ENCODE results near the gene KCNJ10.

DNA sequence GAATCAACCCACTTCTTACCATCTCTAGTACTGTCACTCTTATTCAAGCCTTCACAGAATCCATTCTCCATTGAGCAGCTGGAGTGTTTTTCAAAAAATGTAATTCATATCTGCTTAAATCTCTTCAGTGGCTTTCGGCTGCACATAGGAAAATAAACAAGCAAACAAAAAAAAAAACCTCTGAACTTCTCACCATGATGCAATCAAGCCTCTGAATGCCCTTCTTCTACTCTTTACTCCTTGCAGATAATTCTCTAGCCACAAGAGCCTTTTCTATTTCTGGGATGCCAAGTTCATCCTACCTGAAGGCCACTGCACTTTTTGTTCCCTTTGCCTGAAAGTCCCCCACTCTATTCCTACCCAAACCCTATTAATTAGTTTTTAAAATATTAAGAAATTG is 52.4 kb downstream of the KCNJ10 start:
- TF ChIP-seq SIN3A (IDR thresholded peaks at IDR 0.05; ENCODE audit: borderline replicate concordance, insufficient read depth, low read length), result no peak
- TF ChIP-seq, protein P1, sequence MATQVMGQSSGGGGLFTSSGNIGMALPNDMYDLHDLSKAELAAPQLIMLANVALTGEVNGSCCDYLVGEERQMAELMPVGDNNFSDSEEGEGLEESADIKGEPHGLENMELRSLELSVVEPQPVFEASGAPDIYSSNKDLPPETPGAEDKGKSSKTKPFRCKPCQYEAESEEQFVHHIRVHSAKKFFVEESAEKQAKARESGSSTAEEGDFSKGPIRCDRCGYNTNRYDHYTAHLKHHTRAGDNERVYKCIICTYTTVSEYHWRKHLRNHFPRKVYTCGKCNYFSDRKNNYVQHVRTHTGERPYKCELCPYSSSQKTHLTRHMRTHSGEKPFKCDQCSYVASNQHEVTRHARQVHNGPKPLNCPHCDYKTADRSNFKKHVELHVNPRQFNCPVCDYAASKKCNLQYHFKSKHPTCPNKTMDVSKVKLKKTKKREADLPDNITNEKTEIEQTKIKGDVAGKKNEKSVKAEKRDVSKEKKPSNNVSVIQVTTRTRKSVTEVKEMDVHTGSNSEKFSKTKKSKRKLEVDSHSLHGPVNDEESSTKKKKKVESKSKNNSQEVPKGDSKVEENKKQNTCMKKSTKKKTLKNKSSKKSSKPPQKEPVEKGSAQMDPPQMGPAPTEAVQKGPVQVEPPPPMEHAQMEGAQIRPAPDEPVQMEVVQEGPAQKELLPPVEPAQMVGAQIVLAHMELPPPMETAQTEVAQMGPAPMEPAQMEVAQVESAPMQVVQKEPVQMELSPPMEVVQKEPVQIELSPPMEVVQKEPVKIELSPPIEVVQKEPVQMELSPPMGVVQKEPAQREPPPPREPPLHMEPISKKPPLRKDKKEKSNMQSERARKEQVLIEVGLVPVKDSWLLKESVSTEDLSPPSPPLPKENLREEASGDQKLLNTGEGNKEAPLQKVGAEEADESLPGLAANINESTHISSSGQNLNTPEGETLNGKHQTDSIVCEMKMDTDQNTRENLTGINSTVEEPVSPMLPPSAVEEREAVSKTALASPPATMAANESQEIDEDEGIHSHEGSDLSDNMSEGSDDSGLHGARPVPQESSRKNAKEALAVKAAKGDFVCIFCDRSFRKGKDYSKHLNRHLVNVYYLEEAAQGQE (IDR thresholded peaks at IDR 0.05; ENCODE audit: insufficient read depth in 1 of 2, low read depth in 2 of 2, low read length in 2 of 2), result no peak

Measured in PFSK-1 (cell line).